HG03196 (cell line): Measurements from ENCODE around the gene MICAL2.

ENCODE experiments used
- ATAC-seq: cut with Tn5 transposase; IDR thresholded peaks from one replicate; pipeline ENCODE4 v1.9.1; 2021; ENCODE audit not compliant: unreplicated experiment

Gene MICAL2

GRCh38 chr11:12225046-12225739, 114.8 kb downstream of the MICAL2 start:
- no peak for ATAC-seq

DNA sequence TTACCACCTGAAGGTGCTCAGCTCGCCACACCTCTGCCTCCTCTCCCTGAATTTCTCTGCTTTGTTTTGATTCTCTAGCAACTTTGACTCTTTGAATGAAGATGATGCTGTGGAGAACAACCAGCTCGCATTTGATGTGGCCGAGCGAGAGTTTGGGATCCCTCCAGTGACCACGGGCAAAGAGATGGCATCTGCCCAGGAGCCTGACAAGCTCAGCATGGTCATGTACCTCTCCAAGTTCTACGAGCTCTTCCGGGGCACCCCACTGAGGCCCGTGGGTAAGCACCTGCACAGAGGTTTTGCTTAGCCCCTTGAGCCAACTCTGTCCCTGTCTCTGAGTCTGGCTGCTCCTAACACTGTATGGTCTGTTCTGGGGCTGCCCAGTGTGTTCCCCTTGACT, 115.7 kb downstream of the MICAL2 start:
- ATAC-seq, result no peak

GRCh38 chr11:12229450-12230229, 119.2 kb downstream of the MICAL2 start:
- no peak for ATAC-seq

DNA sequence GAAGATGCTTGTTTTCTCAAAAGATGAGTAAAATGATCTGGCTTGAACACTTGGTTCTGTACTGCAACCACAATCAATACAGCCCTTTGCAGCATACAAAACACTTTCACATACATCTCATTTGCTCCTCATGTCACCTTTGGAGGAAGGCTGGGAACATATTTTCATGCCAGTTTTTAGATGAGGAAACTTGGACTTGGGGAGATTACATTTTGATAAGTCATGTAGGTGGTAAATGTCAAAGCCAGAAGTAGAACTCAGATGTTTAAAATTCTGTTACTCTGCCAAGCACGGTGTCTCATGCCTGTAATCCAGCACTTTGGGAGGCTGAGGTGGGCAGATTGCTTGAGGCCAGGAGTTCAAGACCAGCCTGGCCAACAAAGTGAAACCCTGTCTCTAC, 121.8 kb downstream of the MICAL2 start:
- no peak for ATAC-seq

DNA sequence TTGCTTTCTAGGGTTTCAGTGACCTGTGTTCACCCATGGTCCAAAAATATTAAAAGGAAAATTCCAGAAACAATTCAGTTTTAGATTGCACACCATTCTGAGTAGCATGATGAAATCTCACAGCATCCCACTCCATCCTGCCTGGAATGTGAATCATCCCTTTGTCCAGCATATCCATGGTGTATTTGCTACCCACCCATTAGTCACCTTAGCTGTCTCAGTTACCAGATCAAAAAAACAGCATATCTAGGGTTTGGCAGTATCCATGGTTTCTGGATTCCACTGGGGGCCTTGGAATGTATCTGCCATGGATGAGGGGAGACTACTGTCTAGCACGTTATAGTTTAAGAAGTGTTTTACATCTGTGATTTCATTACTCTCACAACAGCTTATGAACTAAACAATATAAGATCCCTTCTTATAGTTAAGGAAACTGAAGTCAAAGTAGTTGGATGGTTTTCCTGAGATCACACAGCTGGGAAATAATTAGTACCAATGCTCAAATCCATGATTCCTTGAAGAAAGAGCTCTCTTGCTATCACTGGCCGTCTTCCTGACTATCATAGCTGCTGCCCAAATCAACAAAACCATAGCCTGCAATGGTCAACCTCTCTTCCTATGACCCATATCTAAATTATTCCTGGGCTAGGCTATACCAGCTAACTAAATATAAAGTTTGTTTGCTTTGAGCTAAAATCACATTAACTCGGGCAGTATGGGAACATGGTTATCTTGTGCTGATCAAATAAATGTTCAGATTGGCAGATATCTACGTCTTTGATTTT, 122.6 kb downstream of the MICAL2 start:
- no peak for ATAC-seq

DNA sequence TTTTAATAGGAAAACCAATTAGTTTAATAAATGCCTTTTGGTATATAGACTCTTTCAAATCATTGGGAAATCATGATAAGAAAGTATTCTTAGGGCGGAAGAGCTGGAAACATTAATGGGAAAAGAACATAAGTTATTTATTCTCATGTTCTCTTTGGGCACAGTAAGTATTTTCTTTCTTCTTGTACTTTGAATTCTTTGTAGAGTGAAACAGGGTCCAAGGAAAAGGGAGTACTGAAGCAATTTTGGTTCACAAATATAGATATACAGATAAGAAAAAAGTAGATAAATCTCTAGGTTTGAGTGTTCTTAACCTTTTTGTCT, 123.2 kb downstream of the MICAL2 start:
- no peak for ATAC-seq

DNA sequence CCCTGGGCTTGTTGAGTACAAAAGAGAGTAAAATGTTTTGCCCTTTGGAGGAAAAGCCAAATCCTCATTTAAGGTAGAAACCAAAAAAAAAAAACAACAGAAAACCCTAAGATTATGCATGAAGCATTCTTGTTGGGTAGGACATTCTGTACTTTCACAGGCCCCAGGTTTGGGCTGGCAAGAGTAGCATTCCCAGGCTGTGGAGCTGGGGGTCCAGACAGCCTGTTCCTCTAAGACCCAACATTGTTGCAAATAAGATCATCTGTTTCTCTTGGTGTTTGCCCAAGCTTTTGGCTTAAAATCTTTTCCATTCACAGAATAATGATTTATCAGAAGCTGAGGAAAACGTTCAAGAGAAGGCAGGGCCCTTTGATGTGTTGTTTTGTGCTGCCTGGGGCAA, 123.8 kb downstream of the MICAL2 start:
- ATAC-seq, result no peak

DNA sequence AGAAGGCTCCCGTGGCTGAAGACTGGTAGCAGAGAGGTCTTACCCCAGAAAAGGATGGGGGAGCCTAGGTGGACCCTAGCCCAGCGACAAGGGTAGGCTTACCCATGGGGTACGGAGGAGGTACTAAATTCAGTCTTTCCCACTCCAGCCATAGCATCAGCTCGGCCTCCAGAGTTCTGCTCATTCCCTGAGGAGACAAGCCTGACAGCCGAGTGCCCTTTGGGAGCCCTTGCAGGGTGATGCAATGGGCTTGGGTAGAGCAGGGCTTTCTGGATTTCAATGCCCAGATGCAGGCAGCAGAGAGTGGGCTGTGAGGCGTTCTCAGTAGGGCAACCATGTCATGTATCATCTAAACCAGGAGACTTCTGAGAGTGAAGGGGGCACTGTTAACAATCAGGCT, 124.7 kb downstream of the MICAL2 start:
- no peak for ATAC-seq

DNA sequence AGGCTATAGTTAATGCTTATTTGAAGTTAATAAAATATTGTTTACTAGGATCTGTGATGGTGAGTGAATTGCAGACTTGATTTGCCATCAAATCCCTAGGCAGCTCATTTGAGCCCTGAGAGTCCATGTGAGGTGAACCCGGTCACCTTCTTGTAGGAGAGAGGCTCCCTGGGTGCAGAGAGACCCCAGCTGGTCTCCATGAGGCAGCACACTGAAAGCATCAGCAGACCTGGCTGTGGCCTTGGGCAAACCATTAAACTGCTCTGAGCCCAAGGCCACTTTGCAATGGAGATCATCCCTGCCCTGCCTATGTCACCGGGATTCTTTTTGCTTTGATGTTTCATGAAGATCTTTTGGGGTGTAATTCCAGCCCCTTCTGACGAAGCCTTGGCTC, 125.2 kb downstream of the MICAL2 start:
- no peak for ATAC-seq

DNA sequence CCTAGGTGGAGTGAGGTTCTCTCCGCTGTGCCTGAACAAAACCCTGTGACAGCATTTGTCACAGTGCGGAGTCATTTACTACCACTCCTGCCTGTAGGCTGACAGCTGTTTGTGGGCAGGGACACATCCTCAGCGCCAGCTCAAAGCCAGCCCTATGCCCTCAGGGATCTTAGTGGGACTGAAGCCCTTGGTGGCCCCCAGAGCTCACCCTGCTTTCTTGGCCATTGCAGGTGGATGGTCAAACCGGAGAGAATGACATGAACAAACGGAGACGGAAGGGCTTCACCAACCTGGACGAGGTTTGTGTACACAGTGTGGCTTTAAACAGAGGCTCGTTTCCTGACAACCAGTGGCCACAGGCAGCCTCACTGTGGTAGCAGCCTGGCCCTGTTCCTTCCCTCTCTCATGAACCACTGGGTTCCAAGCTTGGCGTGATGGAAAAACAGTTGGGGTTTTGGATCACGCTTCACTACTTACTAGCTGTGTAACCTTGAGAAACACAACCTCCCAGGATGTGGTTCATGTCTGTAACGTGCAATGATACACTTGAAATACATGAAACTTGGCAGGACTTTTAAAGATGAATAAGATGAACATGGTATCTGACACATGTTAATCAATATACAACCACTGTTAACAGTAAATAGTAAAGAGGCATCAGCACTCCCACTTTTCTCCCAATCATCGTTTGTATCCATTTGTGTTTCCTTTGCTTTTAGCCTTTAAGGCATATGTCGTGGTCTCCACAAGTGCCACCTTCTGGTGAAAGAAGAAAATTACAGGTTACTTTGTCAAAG, 125.8 kb downstream of the MICAL2 start:
- ATAC-seq, result peak; percentile 71

DNA sequence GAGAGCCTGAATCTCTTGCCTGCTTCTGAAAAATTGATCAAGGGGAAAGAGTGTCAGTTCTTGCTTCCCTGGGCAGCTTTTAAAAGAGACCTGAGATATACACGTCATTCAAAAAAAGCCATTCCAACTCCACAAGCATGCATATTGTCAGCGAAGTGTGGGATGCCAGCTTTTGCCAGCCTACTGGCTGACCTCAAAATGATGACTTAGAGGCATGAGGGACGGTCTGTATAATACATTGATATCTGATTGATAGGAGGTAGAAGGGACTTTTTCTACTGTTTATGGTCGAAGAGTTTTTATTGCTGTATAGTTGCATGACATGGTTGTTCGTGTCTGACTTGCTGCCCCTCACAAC, 126.3 kb downstream of the MICAL2 start:
- ATAC-seq, result no peak

GRCh38 chr11:12237381-12237784, 127.0 kb downstream of the MICAL2 start:
- no peak for ATAC-seq

DNA sequence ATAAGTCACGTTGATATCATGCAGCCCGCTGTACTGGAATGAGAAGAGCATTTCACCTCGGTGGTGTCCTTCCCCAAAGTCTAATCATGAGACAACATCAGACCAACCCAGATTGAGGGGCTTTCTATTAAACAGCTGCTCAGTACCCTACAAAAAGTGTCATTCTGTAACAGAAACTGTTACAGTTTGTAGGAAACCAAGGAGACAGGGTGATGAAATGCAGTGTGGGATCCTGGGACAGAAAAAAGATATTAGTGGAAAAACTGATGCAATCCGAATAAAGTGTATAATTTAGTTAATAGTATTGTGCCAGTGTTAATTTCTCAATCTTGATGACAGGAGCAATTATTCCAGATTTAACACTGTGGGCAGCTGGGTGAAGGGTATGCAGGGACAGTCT, 128.0 kb downstream of the MICAL2 start:
- ATAC-seq, result no peak

GRCh38 chr11:12239396-12239795, 129.0 kb downstream of the MICAL2 start:
- ATAC-seq, result no peak

DNA sequence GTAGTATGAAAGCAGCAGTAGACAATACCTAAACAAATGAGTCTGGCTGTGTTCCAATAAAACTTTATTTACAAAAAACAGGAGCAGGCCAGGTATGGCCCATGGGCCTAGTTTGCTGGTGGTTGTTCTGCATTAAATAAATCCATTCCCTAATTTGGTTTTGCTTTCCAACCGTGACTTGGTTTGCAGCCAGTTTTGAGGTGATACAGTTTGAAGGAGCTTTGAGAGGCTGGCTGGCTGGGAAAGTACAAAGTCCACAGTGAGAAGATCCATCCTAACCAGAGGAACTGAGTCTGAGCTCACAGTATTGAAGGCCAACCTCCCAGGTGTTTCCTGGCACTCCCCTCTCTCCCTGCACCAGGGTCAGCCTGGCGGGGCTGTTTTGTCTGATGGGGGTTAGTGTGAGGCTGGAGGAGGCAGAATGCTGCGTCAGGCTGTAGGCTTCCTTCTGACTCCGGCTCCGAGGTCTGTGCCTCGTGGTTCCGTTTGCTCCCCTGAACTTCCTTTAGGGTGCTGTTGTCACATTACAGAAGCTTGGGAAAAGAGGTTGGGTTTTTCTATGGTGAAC, 129.5 kb downstream of the MICAL2 start:
- no peak for ATAC-seq

GRCh38 chr11:12240677-12241076, 130.3 kb downstream of the MICAL2 start:
- ATAC-seq, result no peak

DNA sequence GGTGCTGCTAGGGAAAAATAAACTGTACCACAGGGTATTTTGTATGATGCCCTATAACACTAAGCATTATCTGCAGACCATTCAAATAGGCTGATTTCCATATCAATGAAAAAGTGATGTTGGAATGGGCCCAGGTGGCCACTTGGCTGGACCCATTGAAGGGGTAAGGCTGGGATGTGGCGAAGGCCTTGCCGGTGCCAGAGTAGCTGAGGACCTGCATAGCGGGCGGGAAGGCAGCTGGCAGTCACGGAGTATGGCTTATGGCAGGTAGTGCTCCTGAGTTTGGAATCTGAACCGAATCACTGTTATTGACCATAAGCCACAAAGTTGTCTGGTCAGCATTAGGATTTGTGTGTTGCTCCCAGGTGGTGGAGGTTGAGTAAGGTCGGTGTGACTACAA, 131.0 kb downstream of the MICAL2 start:
- no peak for ATAC-seq

- ATAC-seq, result no peak
Observed at GRCh38 chr11:12241971-12242672, 131.7 kb downstream of the MICAL2 start.

DNA sequence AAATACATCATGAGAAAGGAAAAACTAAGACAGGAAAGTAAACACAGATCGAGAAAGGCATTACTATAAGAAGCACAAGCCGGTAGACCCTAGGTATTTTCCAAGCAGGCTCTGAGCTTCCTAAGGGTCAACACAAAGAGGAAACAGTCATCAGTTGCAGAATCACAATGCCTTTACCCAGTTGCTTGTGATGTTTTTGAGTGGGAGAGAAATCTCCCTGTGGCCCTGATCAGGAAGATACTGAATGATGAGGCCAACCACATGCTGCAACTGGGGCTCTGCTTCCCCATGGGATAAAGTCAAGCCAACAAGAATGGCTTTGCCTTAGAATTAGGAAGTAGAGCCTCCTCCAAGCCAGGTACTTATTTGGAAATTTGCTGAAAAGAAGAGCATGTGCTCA, 132.6 kb downstream of the MICAL2 start:
- ATAC-seq, result no peak

GRCh38 chr11:12243486-12243885, 133.1 kb downstream of the MICAL2 start:
- ATAC-seq, result no peak
